Measurements from ENCODE around the gene ASNS. TPM values are rescaled to one million over a fixed set of nuclear protein-coding genes. Genes with fewer than 3 reads are reported as not detected.

The ASNS gene
- total and polyA plus RNA-seq, 2 of the 8 experiments (the other 6 are each of a cell fraction or from before 2014, with no cell fraction given): 32.2 to 150 TPM

DNA sequence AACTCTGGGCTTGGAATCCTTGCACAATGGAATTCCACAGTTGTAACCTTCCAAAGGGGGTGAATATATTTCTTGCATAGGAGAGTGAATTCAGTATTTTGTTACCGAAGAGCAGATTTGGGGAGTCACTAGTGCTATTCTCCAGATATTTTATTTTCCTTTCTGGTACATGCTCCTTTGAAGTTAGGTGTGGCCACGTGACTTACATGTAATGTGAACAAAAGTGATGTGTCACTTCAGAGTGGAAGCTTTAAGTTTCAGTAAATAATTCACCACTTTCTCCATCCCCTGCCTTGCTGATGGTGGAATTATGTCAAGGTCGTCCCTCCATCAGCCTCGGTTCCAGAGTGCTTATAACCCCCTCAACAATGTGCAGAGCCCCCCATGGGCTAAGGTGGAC lies 25.3 kb downstream of the ASNS start:
- FAIRE-seq (no peak), DNase-seq (ENCODE audit: low read depth in 1 of 2, low spot score in 2 of 2) (no peak)
- Histone ChIP-seq H3K9ac (replicated peaks in 1 of 4; ENCODE audit: extremely low read depth in 1 of 4, low read depth in 3 of 4, low read length in 3 of 4) (no peak overlapping the region), H3K4me1 (replicated peaks in 1 of 4; ENCODE audit: control insufficient read depth in 3 of 4, insufficient read depth in 4 of 4, low read length in 3 of 4) (no peaks in the 10 kb centered on the region), H4K5ac (ENCODE audit: insufficient read length, low read depth, low read length) (no peak overlapping the region), H4K8ac (ENCODE audit: extremely low read depth, insufficient read depth, low read length) (no peak overlapping the region), H3K14ac (ENCODE audit: insufficient read length) (no peak overlapping the region), H3K4me2 (ENCODE audit: insufficient read depth in 1 of 2, low read depth in 2 of 2, low read length in 2 of 2) (no peak overlapping the region), H3K79me2 (ENCODE audit: control insufficient read depth in 1 of 2, insufficient read depth in 2 of 2, low read length in 2 of 2) (no peaks in the 10 kb centered on the region), H3K56ac (replicated peaks; ENCODE audit: insufficient read length, low read depth, low read length) (no peak overlapping the region), H3K36me3 (ENCODE audit: control insufficient read depth in 2 of 4, insufficient read depth in 4 of 4, low read length in 3 of 4) (peaks cover 0 to 8% (median 4%) of the 10 kb centered on the region in 4 experiments; a peak in 5 of 8 replicates), H4K20me1 (replicated peaks in 1 of 2; ENCODE audit: control insufficient read depth in 1 of 2, insufficient read depth in 2 of 2, low read length in 2 of 2) (no peaks in the 10 kb centered on the region), H2BK15ac (ENCODE audit: low read length) (no peak overlapping the region), H2BK120ac (replicated peaks; ENCODE audit: low read depth, low read length) (no peak overlapping the region), H3K18ac (ENCODE audit: extremely low read depth, low read length) (no peak overlapping the region), H2BK12ac (ENCODE audit: low read depth, low read length) (no peak overlapping the region), H2BK5ac (ENCODE audit: low read depth, low read length) (no peak overlapping the region), H2AFZ (ENCODE audit: low read length) (no peak overlapping the region), H3K4ac (replicated peaks; ENCODE audit: insufficient read length, low read depth, low read length) (no peak overlapping the region), H3K23me2 (ENCODE audit: low read depth, low read length) (no peaks in the 10 kb centered on the region), H3K27ac (ENCODE audit: low read depth, low read length) (no peak overlapping the region), H2BK20ac (ENCODE audit: low read length) (no peak overlapping the region), H3K79me1 (ENCODE audit: low read depth, low read length) (no peaks in the 10 kb centered on the region), H3K23ac (ENCODE audit: insufficient read length) (no peak overlapping the region), H4K91ac (replicated peaks; ENCODE audit: insufficient read length, low read length) (no peak overlapping the region), H3K27me3 (replicated peaks in 1 of 4; ENCODE audit: control insufficient read depth in 3 of 4, extremely low read depth in 1 of 4, insufficient read depth in 3 of 4, low read length in 3 of 4) (no peaks in the 10 kb centered on the region), H3K4me3 (ENCODE audit: extremely low read depth in 1 of 4, insufficient read depth in 2 of 4, low read depth in 3 of 4, low read length in 4 of 4) (no peak overlapping the region), H2AK5ac (ENCODE audit: low read depth, low read length) (no peak overlapping the region), H3K9me3 (ENCODE audit: insufficient read depth in 2 of 2, low read depth in 1 of 2, low read length in 1 of 2) (peaks cover 15 to 16% of the 10 kb centered on the region in 2 experiments; a peak in 3 of 4 replicates)
- CTCF ChIA-PET (ENCODE audit: partially characterized antibody): interaction anchor here (0.8 to 4.6 kb wide), 5 partner anchors 9 to 741 kb away, joined by 3 to 28 read pairs (median 10); no protein-coding TSS in a partner anchor
- POLR2A ChIA-PET (ENCODE audit: partially characterized antibody): interaction anchor here (1.5 kb wide), 1 partner anchor 18 kb away, joined by 6 read pairs; no protein-coding TSS in a partner anchor
- WGBS, 2 experiments (ENCODE audit: extremely low coverage in 1 of 2, insufficient coverage in 1 of 2, insufficient read length in 1 of 2, insufficient replicate concordance in 2 of 2, low coverage in 1 of 2, low lambda C conversion rate in 2 of 2, missing lambda C conversion rate in 1 of 2): 89% methylated on average over 4 of the region's 4 CpGs; no CpG with 5 or more reads in 1 of the 2 experiments
- TF ChIP-seq GABPA (IDR thresholded peaks at IDR 0.05; ENCODE audit: borderline replicate concordance, insufficient read depth, low read length) (no peak), KDM1A (IDR thresholded peaks at IDR 0.05; ENCODE audit: borderline replicate concordance, low read length) (no peak), SIX5 (IDR thresholded peaks at IDR 0.05; ENCODE audit: low read depth, low read length) (no peak), RAD21 (IDR thresholded peaks at IDR 0.05 in 1 of 2, conservative IDR thresholded peaks at IDR 0.05 in 1 of 2; ENCODE audit: low read depth in 2 of 2, low read length in 2 of 2) (no peak), MAFK (IDR thresholded peaks at IDR 0.05; ENCODE audit: low read depth, low read length) (no peak), RXRA (IDR thresholded peaks at IDR 0.05; ENCODE audit: insufficient read depth, low read depth, low read length) (no peak), PHF8 (conservative IDR thresholded peaks at IDR 0.05; ENCODE audit: low read depth, low read length) (no peak), KDM5A (IDR thresholded peaks at IDR 0.05; ENCODE audit: low read length) (no peak), CHD2 (IDR thresholded peaks at IDR 0.05; ENCODE audit: low read length) (no peak), CBX8 (IDR thresholded peaks at IDR 0.05; ENCODE audit: borderline replicate concordance, low read depth, low read length) (no peak)
- TF ChIP-seq, protein P1, sequence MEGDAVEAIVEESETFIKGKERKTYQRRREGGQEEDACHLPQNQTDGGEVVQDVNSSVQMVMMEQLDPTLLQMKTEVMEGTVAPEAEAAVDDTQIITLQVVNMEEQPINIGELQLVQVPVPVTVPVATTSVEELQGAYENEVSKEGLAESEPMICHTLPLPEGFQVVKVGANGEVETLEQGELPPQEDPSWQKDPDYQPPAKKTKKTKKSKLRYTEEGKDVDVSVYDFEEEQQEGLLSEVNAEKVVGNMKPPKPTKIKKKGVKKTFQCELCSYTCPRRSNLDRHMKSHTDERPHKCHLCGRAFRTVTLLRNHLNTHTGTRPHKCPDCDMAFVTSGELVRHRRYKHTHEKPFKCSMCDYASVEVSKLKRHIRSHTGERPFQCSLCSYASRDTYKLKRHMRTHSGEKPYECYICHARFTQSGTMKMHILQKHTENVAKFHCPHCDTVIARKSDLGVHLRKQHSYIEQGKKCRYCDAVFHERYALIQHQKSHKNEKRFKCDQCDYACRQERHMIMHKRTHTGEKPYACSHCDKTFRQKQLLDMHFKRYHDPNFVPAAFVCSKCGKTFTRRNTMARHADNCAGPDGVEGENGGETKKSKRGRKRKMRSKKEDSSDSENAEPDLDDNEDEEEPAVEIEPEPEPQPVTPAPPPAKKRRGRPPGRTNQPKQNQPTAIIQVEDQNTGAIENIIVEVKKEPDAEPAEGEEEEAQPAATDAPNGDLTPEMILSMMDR (IDR thresholded peaks at IDR 0.05; ENCODE audit: control extremely low read depth in 1 of 3, insufficient read depth in 1 of 3, low read depth in 1 of 3, low read length in 3 of 3): no peak
